ENCODE data around the gene ARHGAP8. TPM values are rescaled to one million over a fixed set of nuclear protein-coding genes. Genes with fewer than 3 reads are reported as not detected.
"Not testable (repeated sequence)": the region's sequence is repeated elsewhere in the genome, so short reads cannot be mapped to it uniquely, and the experiment has no call there.

ARHGAP8 gene
- total RNA-seq, 2 donors from 2014 or later, result 35.3 to 57.3 TPM

GRCh38 chr22:44838316-44839016, 86.1 kb downstream of the ARHGAP8 start:
- ATAC-seq (no peak), DNase-seq (no peak)
- intact Hi-C loops (cut with DNase I, micrococcal nuclease), result no loop called here

- DNase-seq (no peak), ATAC-seq (no peak)
- intact Hi-C loops (cut with DNase I, micrococcal nuclease), result no loop called here
Measured at GRCh38 chr22:44839061-44839460, 86.7 kb downstream of the ARHGAP8 start.

GRCh38 chr22:44839721-44840120, 87.3 kb downstream of the ARHGAP8 start:
- ATAC-seq (no peak), DNase-seq (no peak)
- intact Hi-C loops (cut with DNase I, micrococcal nuclease), result no loop called here

- ATAC-seq, result no peak
- intact Hi-C loops (cut with DNase I, micrococcal nuclease), result no loop called here
- DNase-seq, result no peak
Measured at GRCh38 chr22:44840611-44841322, 88.4 kb downstream of the ARHGAP8 start.

GRCh38 chr22:44842417-44842816, 90.0 kb downstream of the ARHGAP8 start:
- intact Hi-C loops (cut with DNase I, micrococcal nuclease), result no loop called here
- no peak for DNase-seq
- ATAC-seq, result no peak

- intact Hi-C loops (cut with DNase I, micrococcal nuclease), result no loop called here
- no peak for ATAC-seq
- no peak for DNase-seq
Measured at GRCh38 chr22:44845191-44845590, 92.8 kb downstream of the ARHGAP8 start.

GRCh38 chr22:44845796-44846720, 93.7 kb downstream of the ARHGAP8 start:
- DNase-seq (no peak), ATAC-seq (no peak)
- intact Hi-C loops (cut with DNase I, micrococcal nuclease), result no loop called here

GRCh38 chr22:44846726-44847275, 94.4 kb downstream of the ARHGAP8 start:
- ATAC-seq (no peak), DNase-seq (no peak)
- intact Hi-C loops (cut with DNase I, micrococcal nuclease), result no loop called here

GRCh38 chr22:44847380-44847779, 95.0 kb downstream of the ARHGAP8 start:
- intact Hi-C loops (cut with DNase I, micrococcal nuclease), result no loop called here
- no peak for ATAC-seq
- DNase-seq, result no peak

GRCh38 chr22:44847892-44848291, 95.5 kb downstream of the ARHGAP8 start:
- no peak for DNase-seq
- ATAC-seq, result no peak
- intact Hi-C loops (cut with DNase I, micrococcal nuclease), result no loop called here

GRCh38 chr22:44848296-44848741, 95.9 kb downstream of the ARHGAP8 start:
- ATAC-seq, result no peak
- DNase-seq, result no peak
- intact Hi-C loops (cut with DNase I, micrococcal nuclease), result no loop called here

GRCh38 chr22:44848791-44849420, 96.5 kb downstream of the ARHGAP8 start:
- intact Hi-C loops (cut with DNase I, micrococcal nuclease), result no loop called here
- DNase-seq, result no peak
- ATAC-seq, result peak; percentile 9

GRCh38 chr22:44850946-44851345, 98.6 kb downstream of the ARHGAP8 start:
- ATAC-seq (no peak), DNase-seq (no peak)
- intact Hi-C loops (cut with DNase I, micrococcal nuclease), result no loop called here

GRCh38 chr22:44854641-44855040, 102.3 kb downstream of the ARHGAP8 start:
- DNase-seq; ATAC-seq; intact Hi-C loops (cut with DNase I, micrococcal nuclease): not testable (repeated sequence)

- ATAC-seq, result no peak
- intact Hi-C loops (cut with DNase I, micrococcal nuclease), result no loop called here
- DNase-seq, result no peak
Measured at GRCh38 chr22:44855855-44856254, 103.5 kb downstream of the ARHGAP8 start.

GRCh38 chr22:44858819-44859218, 106.4 kb downstream of the ARHGAP8 start:
- peak; percentile 73 for ATAC-seq
- intact Hi-C loops (cut with DNase I, micrococcal nuclease); DNase-seq: not testable (repeated sequence)

- DNase-seq (no peak), ATAC-seq (no peak)
- intact Hi-C loops (cut with DNase I, micrococcal nuclease), result no loop called here
Measured at GRCh38 chr22:44859641-44860040, 107.3 kb downstream of the ARHGAP8 start.

- intact Hi-C loops (cut with DNase I, micrococcal nuclease), result no loop called here
- ATAC-seq (no peak), DNase-seq (no peak)
Measured at GRCh38 chr22:44860311-44860710, 107.9 kb downstream of the ARHGAP8 start.

GRCh38 chr22:44861245-44861644, 108.9 kb downstream of the ARHGAP8 start:
- intact Hi-C loops (cut with DNase I, micrococcal nuclease), result no loop called here
- ATAC-seq (no peak), DNase-seq (no peak)
